H9 (cell line): ENCODE measurements around the gene NDUFB10. TPM values are rescaled to one million over a fixed set of nuclear protein-coding genes. Genes with fewer than 3 reads are reported as not detected.

Experiments
- DNase-seq: peaks from one replicate; pipeline ENCODE4 v3.0.0-alpha.2; 2017
- H2AFZ ChIP-seq: one replicate; pipeline ENCODE4 v1.6.1; 2013; ENCODE audit warnings: mild to moderate bottlenecking, low read length, control low read depth, moderate library complexity
- H2AK5ac ChIP-seq: 2 replicates; pipeline ENCODE4 v1.6.1; 2013; ENCODE audit warnings: low read length, control low read depth, mixed read lengths; ENCODE audit not compliant: insufficient read length
- H2BK120ac ChIP-seq: one replicate; pipeline ENCODE4 v1.6.1; 2013; ENCODE audit warnings: low read depth, mild to moderate bottlenecking, low read length, control low read depth, inconsistent platforms; ENCODE audit not compliant: poor library complexity, severe bottlenecking
- H2BK12ac ChIP-seq: 2 replicates; pipeline ENCODE4 v1.6.1; 2013; ENCODE audit warnings: low read length, control low read depth, mixed read lengths, low read depth; ENCODE audit not compliant: insufficient read length
- H2BK15ac ChIP-seq: 2 replicates; pipeline ENCODE4 v1.6.1; 2013; ENCODE audit warnings: low read depth, low read length, control low read depth
- H2BK20ac ChIP-seq: one replicate; pipeline ENCODE4 v1.6.1; 2013; ENCODE audit warnings: low read depth, mild to moderate bottlenecking, low read length, control low read depth, inconsistent platforms; ENCODE audit not compliant: poor library complexity, severe bottlenecking
- H2BK5ac ChIP-seq: 2 replicates; pipeline ENCODE4 v1.6.1; 2013; ENCODE audit warnings: low read length, control low read depth, mixed read lengths; ENCODE audit not compliant: insufficient read length
- H3K14ac ChIP-seq: 2 replicates; pipeline ENCODE4 v1.6.1; 2013; ENCODE audit warnings: low read length, control low read depth; ENCODE audit not compliant: insufficient read depth
- H3K18ac ChIP-seq: 2 replicates; pipeline ENCODE4 v1.6.1; 2013; ENCODE audit warnings: low read depth, mild to moderate bottlenecking, mixed read lengths, low read length, control low read depth; ENCODE audit not compliant: insufficient read length
- H3K23ac ChIP-seq: 2 replicates; pipeline ENCODE4 v1.6.1; 2013; ENCODE audit warnings: low read length, control low read depth, mixed read lengths, low read depth; ENCODE audit not compliant: insufficient read length
- H3K23me2 ChIP-seq: 2 replicates; pipeline ENCODE4 v1.6.1; 2013; ENCODE audit warnings: low read depth, mild to moderate bottlenecking, mixed read lengths, low read length, control low read depth; ENCODE audit not compliant: insufficient read length, poor library complexity, severe bottlenecking
- H3K27ac ChIP-seq: 2 replicates; pipeline ENCODE4 v1.5.1; 2013; ENCODE audit warnings: low read length, control low read depth, mixed read lengths, low read depth; ENCODE audit not compliant: insufficient read length
- H3K27me3 ChIP-seq: 2 replicates; pipeline ENCODE4 v1.6.1; 2013; ENCODE audit warnings: low read length, control low read depth, inconsistent platforms; ENCODE audit not compliant: insufficient read depth
- H3K4ac ChIP-seq: 2 replicates; pipeline ENCODE4 v1.6.1; 2013; ENCODE audit warnings: low read depth, mild to moderate bottlenecking, control low read depth, inconsistent platforms, low read length, moderate library complexity
- H3K4me1 ChIP-seq: 2 replicates; pipeline ENCODE4 v1.6.1; 2013; ENCODE audit warnings: low read length, control low read depth, inconsistent platforms; ENCODE audit not compliant: insufficient read depth
- H3K4me2 ChIP-seq: 2 replicates; pipeline ENCODE4 v1.6.1; 2013; ENCODE audit warnings: low read length, control low read depth, mixed read lengths; ENCODE audit not compliant: insufficient read length, insufficient read depth
- H3K56ac ChIP-seq: 2 replicates; pipeline ENCODE4 v1.6.1; 2013; ENCODE audit warnings: low read depth, mild to moderate bottlenecking, mixed read lengths, low read length, control low read depth; ENCODE audit not compliant: insufficient read length
- H3K79me1 ChIP-seq: 2 replicates; pipeline ENCODE4 v1.6.1; 2013; ENCODE audit warnings: low read depth, mild to moderate bottlenecking, moderate library complexity, low read length, control low read depth, inconsistent platforms; ENCODE audit not compliant: insufficient read depth, poor library complexity, severe bottlenecking
- H3K79me2 ChIP-seq: 2 replicates; pipeline ENCODE4 v1.6.1; 2013; ENCODE audit warnings: low read length, control low read depth, inconsistent platforms; ENCODE audit not compliant: insufficient read depth
- H3K9ac ChIP-seq: 2 replicates; pipeline ENCODE4 v1.6.1; 2013; ENCODE audit warnings: low read length, control low read depth, mixed read lengths; ENCODE audit not compliant: insufficient read length; ENCODE audit errors: extremely low read depth
- H3K9me3 ChIP-seq: one replicate; pipeline ENCODE4 v1.6.1; 2013; ENCODE audit warnings: low read depth, low read length, inconsistent platforms; ENCODE audit not compliant: control insufficient read depth
- H3T11ph ChIP-seq: one replicate; pipeline ENCODE4 v1.6.1; 2013; ENCODE audit warnings: mild to moderate bottlenecking, low read length, control low read depth, inconsistent platforms
- H4K20me1 ChIP-seq: one replicate; pipeline ENCODE4 v1.6.1; 2013; ENCODE audit not compliant: control insufficient read depth, insufficient read length, insufficient read depth
- H4K5ac ChIP-seq: 2 replicates; pipeline ENCODE4 v1.6.1; 2013; ENCODE audit warnings: low read depth, mild to moderate bottlenecking, mixed read lengths, low read length, control low read depth; ENCODE audit not compliant: insufficient read length
- H4K8ac ChIP-seq: replicated peaks from 2 replicates; pipeline ENCODE4 v1.6.1; 2013; ENCODE audit warnings: low read length, control low read depth, mixed read lengths, low read depth; ENCODE audit not compliant: insufficient read length
- H4K91ac ChIP-seq: 2 replicates; pipeline ENCODE4 v1.6.1; 2013; ENCODE audit warnings: low read depth, mild to moderate bottlenecking, moderate library complexity, mixed read lengths, low read length, control low read depth; ENCODE audit not compliant: insufficient read length
- H3K27ac Mint-ChIP-seq, 3 experiments: 2 replicates in 2 of 3; 3 replicates in 1 of 3; pipeline ENCODE4 v1.8.0; 2020 to 2021; ENCODE audit warnings: mixed read lengths in 3 of 3, mild to moderate bottlenecking in 1 of 3, moderate library complexity in 1 of 3
- H3K27me3 Mint-ChIP-seq: 2 replicates; pipeline ENCODE4 v1.8.0; 2021; ENCODE audit warnings: low read depth, mild to moderate bottlenecking, moderate library complexity, mixed read lengths
- H3K36me3 Mint-ChIP-seq, 3 experiments: 2 replicates in 2 of 3; 3 replicates in 1 of 3; pipeline ENCODE4 v1.8.0; 2020 to 2021; ENCODE audit warnings: low read depth in 3 of 3, mixed read lengths in 3 of 3; ENCODE audit not compliant: insufficient read depth in 1 of 3
- H3K4me1 Mint-ChIP-seq, 2 experiments: 2 replicates each; pipeline ENCODE4 v1.8.0; 2020; ENCODE audit warnings: mixed read lengths in 2 of 2
- H3K4me3 Mint-ChIP-seq, 2 experiments: 2 replicates in 1 of 2; 3 replicates in 1 of 2; pipeline ENCODE4 v1.8.0; 2020 to 2021; ENCODE audit warnings: mild to moderate bottlenecking in 2 of 2, mixed read lengths in 2 of 2, moderate library complexity in 1 of 2
- H3K9me3 Mint-ChIP-seq, 2 experiments: 2 replicates in 1 of 2; 3 replicates in 1 of 2; pipeline ENCODE4 v1.8.0; 2020; ENCODE audit warnings: mild to moderate bottlenecking in 2 of 2, mixed read lengths in 2 of 2, moderate library complexity in 1 of 2
- WGBS: extraction: QIAGEN DNeasy Blood & Tissue Kit; methylation state at CpG from one replicate; pipeline ENCODE4 v1.1.7; 2013; ENCODE audit warnings: missing lambda C conversion rate, low lambda C conversion rate, mixed read lengths; ENCODE audit not compliant: insufficient read length; ENCODE audit errors: extremely low coverage; 5-methylcytosine and 5-hydroxymethylcytosine counted together
- total RNA-seq: library from RNA; stranded (reverse); gene quantifications from 2 replicates; pipeline ENCODE4 v1.2.1, GENCODE V29; 2021
- TF ChIP-seq, protein P1 (sequence below): fragments of 200-600 bp; sonication (generic); conservative IDR thresholded peaks from 3 replicates; pipeline ENCODE4 v1.8.0; 2021; ENCODE audit warnings: antibody characterized with exemption, mild to moderate bottlenecking

NDUFB10 gene
- total RNA-seq, 1 experiment from 2014 or later, result 191 TPM

DNA sequence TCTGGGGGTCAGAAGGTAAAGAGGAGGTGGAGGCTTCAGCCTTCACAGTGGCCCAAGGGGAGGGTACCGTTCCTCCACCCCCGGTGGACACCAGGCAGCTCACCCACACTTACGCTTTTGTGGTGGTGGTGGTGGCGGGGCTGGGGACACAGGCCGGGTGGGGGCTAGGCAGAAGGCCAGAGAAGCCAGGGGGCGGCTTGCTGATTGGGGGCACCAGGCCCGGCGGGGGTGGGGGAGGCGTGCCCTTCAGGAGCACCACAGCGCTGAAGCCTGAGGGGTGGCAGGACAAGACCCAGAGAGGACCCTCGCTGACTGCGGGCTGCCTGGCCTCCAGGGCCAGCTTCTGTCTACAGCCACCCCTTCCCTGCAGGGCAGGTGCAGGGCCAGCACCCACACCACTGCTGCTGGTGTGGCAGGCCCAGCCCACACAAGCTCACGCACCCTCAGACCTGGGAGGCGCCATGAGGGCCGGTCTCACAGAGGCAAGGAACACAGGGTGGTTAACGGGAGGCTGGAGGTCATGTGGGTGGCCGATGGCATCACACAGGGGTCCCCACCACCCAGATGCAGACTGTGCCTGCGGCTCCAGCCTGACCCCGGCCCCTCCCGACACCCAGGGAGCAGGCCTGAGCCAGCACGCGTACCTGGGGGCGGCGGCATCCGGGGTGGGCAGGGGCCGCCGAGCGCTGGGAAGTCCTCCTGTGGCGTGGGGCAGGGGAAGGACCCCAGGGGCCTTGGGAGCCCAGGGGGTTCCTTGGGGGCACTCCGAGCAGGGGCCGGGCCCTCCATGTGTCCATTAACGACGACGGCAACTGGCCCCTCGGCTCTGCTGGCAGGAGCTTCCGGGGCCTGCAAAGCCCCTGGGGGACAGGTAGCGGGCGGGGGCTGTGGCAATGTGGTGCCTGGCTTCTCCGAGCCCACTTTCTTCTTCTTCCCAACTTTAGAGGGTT is 39.8 kb downstream of the NDUFB10 start:
- H3K27ac ChIP-seq, result no peak overlapping the region
- H3K9ac ChIP-seq, result no peak overlapping the region
- no peaks in the 10 kb centered on the region for H3K9me3 Mint-ChIP-seq
- H3K14ac ChIP-seq, result no peak overlapping the region
- H3K4me3 Mint-ChIP-seq, result no peak overlapping the region
- H4K20me1 ChIP-seq, result no peaks in the 10 kb centered on the region
- TF ChIP-seq, protein P1, sequence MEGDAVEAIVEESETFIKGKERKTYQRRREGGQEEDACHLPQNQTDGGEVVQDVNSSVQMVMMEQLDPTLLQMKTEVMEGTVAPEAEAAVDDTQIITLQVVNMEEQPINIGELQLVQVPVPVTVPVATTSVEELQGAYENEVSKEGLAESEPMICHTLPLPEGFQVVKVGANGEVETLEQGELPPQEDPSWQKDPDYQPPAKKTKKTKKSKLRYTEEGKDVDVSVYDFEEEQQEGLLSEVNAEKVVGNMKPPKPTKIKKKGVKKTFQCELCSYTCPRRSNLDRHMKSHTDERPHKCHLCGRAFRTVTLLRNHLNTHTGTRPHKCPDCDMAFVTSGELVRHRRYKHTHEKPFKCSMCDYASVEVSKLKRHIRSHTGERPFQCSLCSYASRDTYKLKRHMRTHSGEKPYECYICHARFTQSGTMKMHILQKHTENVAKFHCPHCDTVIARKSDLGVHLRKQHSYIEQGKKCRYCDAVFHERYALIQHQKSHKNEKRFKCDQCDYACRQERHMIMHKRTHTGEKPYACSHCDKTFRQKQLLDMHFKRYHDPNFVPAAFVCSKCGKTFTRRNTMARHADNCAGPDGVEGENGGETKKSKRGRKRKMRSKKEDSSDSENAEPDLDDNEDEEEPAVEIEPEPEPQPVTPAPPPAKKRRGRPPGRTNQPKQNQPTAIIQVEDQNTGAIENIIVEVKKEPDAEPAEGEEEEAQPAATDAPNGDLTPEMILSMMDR, result no peak
- DNase-seq, result no peak
- peaks cover 0 to 1% of the 10 kb centered on the region in 2 experiments; a peak in 1 of 4 replicates for H3K4me1 Mint-ChIP-seq
- no peak overlapping the region for H4K5ac ChIP-seq
- no CpG with 5 or more reads among the region's 39 CpGs for WGBS
- peaks cover 3% of the 10 kb centered on the region for H3K79me1 ChIP-seq
- H3K9me3 ChIP-seq, result no peaks in the 10 kb centered on the region
- H3K4me2 ChIP-seq, result no peak overlapping the region
- no peak overlapping the region for H2BK5ac ChIP-seq
- no peak overlapping the region for H3K23ac ChIP-seq
- no peak overlapping the region for H2AFZ ChIP-seq
- no peak overlapping the region for H2AK5ac ChIP-seq
- H3K79me2 ChIP-seq, result no peaks in the 10 kb centered on the region
- H3K36me3 Mint-ChIP-seq, result peaks cover 18 to 48% (median 44%) of the 10 kb centered on the region in 3 experiments
- H4K8ac ChIP-seq, result no peak overlapping the region
- no peak overlapping the region for H3T11ph ChIP-seq
- H2BK20ac ChIP-seq, result no peak overlapping the region
- H2BK15ac ChIP-seq, result no peak overlapping the region
- no peaks in the 10 kb centered on the region for H3K27me3 ChIP-seq
- H3K23me2 ChIP-seq, result no peaks in the 10 kb centered on the region
- no peak overlapping the region for H3K27ac Mint-ChIP-seq
- no peak overlapping the region for H2BK12ac ChIP-seq
- no peak overlapping the region for H2BK120ac ChIP-seq
- no peak overlapping the region for H3K56ac ChIP-seq
- no peaks in the 10 kb centered on the region; the same call in 1 of the 2 replicates for H3K27me3 Mint-ChIP-seq
- no peak overlapping the region for H4K91ac ChIP-seq
- H3K18ac ChIP-seq, result no peak overlapping the region
- H3K4ac ChIP-seq, result no peak overlapping the region
- no peaks in the 10 kb centered on the region for H3K4me1 ChIP-seq
